PC-9 (cell line): ENCODE data around the gene FLT4. TPM values are rescaled to one million over a fixed set of nuclear protein-coding genes. Genes with fewer than 3 reads are reported as not detected.

Experiments used
- BruUV-seq: library from RNA; stranded (reverse); fragments of 400-500 nt; replicated peaks from 2 replicates; lab custom pipeline; 2021; lab: Mats Ljungman, UMichigan
- CTCF ChIA-PET: fragments of 300-600 bp; sonication (Branson Sonifier 250); formaldehyde crosslinking; loops from one replicate; lab custom pipeline; 2022; ENCODE audit warnings: antibody characterized with exemption; lab: Charles Lee
- POLR2A ChIA-PET: fragments of 300-600 bp; sonication (Branson Sonifier 250); formaldehyde crosslinking; loops from one replicate; lab custom pipeline; 2022; ENCODE audit warnings: antibody characterized with exemption; ENCODE audit not compliant: unreplicated experiment; lab: Charles Lee
- DNase-seq, 2 experiments: peaks; one replicate each; pipeline versions ENCODE4 v3.0.0 to v3.0.0-alpha.2; 2015 to 2022; ENCODE audit warnings: mixed read lengths in 1 of 2
- H2AFZ ChIP-seq: fragments of 200-600 bp; sonication (generic); 2 replicates; pipeline ENCODE4 v1.8.1; 2017; ENCODE audit warnings: antibody characterized with exemption
- H3F3A ChIP-seq: fragments of 200-600 bp; sonication (generic); 2 replicates; pipeline ENCODE4 v1.8.1; 2017; ENCODE audit warnings: antibody characterized with exemption, mild to moderate bottlenecking, low read depth; ENCODE audit not compliant: insufficient read depth
- H3K27ac ChIP-seq: fragments of 200-600 bp; sonication (generic); 2 replicates; pipeline ENCODE4 v1.6.1; 2016; ENCODE audit warnings: mixed run types
- H3K27me3 ChIP-seq: fragments of 200-600 bp; sonication (generic); 2 replicates; pipeline ENCODE4 v1.6.1; 2016; ENCODE audit warnings: low read depth, mixed run types; ENCODE audit not compliant: insufficient read depth
- H3K36me3 ChIP-seq: fragments of 200-600 bp; sonication (generic); 2 replicates; pipeline ENCODE4 v1.6.1; 2016; ENCODE audit warnings: low read depth, mixed run types
- H3K4me1 ChIP-seq: fragments of 200-600 bp; sonication (generic); replicated peaks from 2 replicates; pipeline ENCODE4 v1.6.1; 2016; ENCODE audit warnings: mixed run types; ENCODE audit not compliant: insufficient read depth
- H3K4me2 ChIP-seq: fragments of 200-600 bp; sonication (generic); 2 replicates; pipeline ENCODE4 v1.6.1; 2017; ENCODE audit warnings: mixed run types
- H3K4me3 ChIP-seq: fragments of 200-600 bp; sonication (generic); 2 replicates; pipeline ENCODE4 v1.6.1; 2016; ENCODE audit warnings: mixed run types
- H3K79me2 ChIP-seq: fragments of 200-600 bp; sonication (generic); 2 replicates; pipeline ENCODE4 v1.6.1; 2017; ENCODE audit warnings: low read depth, mixed run types
- H3K9me2 ChIP-seq: fragments of 200-600 bp; sonication (generic); 2 replicates; pipeline ENCODE4 v1.8.1; 2017; ENCODE audit warnings: mild to moderate bottlenecking; ENCODE audit not compliant: insufficient read depth
- H3K9me3 ChIP-seq: fragments of 200-600 bp; sonication (generic); 2 replicates; pipeline ENCODE4 v1.8.1; 2016; ENCODE audit warnings: low read depth; ENCODE audit not compliant: insufficient read depth
- H4K20me1 ChIP-seq: fragments of 200-600 bp; sonication (generic); 2 replicates; pipeline ENCODE4 v1.8.1; 2017; ENCODE audit not compliant: insufficient read depth
- CTCF ChIP-seq: fragments of 200-600 bp; sonication (generic); conservative IDR thresholded peaks from 2 replicates; pipeline ENCODE4 v1.6.1; 2017; ENCODE audit warnings: mixed run types, antibody characterized with exemption, mild to moderate bottlenecking, moderate library complexity
- EZH2 ChIP-seq: fragments of 200-600 bp; sonication (generic); IDR thresholded peaks from 2 replicates; pipeline ENCODE4 v1.8.0; 2017; ENCODE audit warnings: antibody characterized with exemption, low read depth
- intact Hi-C: fragments of 100-400 bp; cut with micrococcal nuclease; formaldehyde crosslinking; loops from one replicate; pipeline ENCODE4 v1.10.0; 2022; ENCODE audit not compliant: unreplicated experiment
- total RNA-seq: library from RNA; stranded (reverse); gene quantifications from 2 replicates; pipeline ENCODE4 v1.2.3, GENCODE V29; 2021

FLT4 gene
- total RNA-seq, 1 experiment from 2014 or later: not detected

DNA sequence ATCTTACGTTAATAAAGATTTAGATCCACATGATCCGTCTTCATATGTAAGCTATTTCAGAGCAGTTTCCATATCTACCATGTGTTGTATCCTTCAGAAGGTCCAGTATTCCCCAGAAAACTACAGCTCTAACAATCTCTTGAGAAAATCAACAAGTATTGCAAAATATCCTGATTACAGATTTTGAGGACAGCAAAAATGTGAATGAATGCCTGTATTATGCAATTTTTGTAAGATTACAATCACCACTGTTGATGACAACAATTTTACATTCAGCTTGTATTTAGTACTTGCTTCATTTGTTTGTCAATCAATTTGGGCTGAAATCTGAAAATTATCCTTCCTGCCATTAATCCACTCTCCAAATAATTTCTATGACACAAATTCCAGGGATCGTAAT, 43.0 kb upstream of the FLT4 start:
- TF ChIP-seq CTCF (no peak), EZH2 (no peak)
- Histone ChIP-seq H4K20me1 (no peaks in the 10 kb centered on the region), H3F3A (no peaks in the 10 kb centered on the region), H2AFZ (no peak overlapping the region), H3K27ac (no peak overlapping the region), H3K4me1 (no peaks in the 10 kb centered on the region), H3K9me2 (no peaks in the 10 kb centered on the region), H3K27me3 (peaks cover 95% of the 10 kb centered on the region), H3K4me2 (no peak overlapping the region), H3K9me3 (no peaks in the 10 kb centered on the region), H3K36me3 (no peaks in the 10 kb centered on the region), H3K79me2 (no peaks in the 10 kb centered on the region), H3K4me3 (no peak overlapping the region)
- no TSS peak for BruUV-seq
- intact Hi-C loops: no loop called here
- ChIA-PET POLR2A (no interaction called here), CTCF (no interaction called here)
- DNase-seq: no peak

- H3K4me3 ChIP-seq: no peak overlapping the region
- H3K4me2 ChIP-seq: no peak overlapping the region
- DNase-seq: no peak
- no peaks in the 10 kb centered on the region for H3K36me3 ChIP-seq
- H3K9me2 ChIP-seq: no peaks in the 10 kb centered on the region
- H3K9me3 ChIP-seq: no peaks in the 10 kb centered on the region
- H3K27ac ChIP-seq: no peak overlapping the region
- H2AFZ ChIP-seq: no peak overlapping the region
- no TSS peak for BruUV-seq
- peaks cover 98% of the 10 kb centered on the region for H3K27me3 ChIP-seq
- intact Hi-C loops: no loop called here
- ChIA-PET CTCF (no interaction called here), POLR2A (no interaction called here)
- H3K4me1 ChIP-seq: no peaks in the 10 kb centered on the region
- TF ChIP-seq EZH2: no peak
- TF ChIP-seq CTCF: no peak
- H4K20me1 ChIP-seq: no peaks in the 10 kb centered on the region
- no peaks in the 10 kb centered on the region for H3K79me2 ChIP-seq
- H3F3A ChIP-seq: no peaks in the 10 kb centered on the region
Measured at GRCh38 chr5:180691046-180691445, 41.6 kb upstream of the FLT4 start.

GRCh38 chr5:180690562-180690961, 41.2 kb upstream of the FLT4 start:
- POLR2A ChIA-PET: no interaction called here
- Histone ChIP-seq H2AFZ (no peak overlapping the region), H3K27me3 (peaks cover 98% of the 10 kb centered on the region), H3K4me1 (no peaks in the 10 kb centered on the region), H3K9me2 (no peaks in the 10 kb centered on the region), H3K36me3 (no peaks in the 10 kb centered on the region), H3K4me3 (no peak overlapping the region), H3K27ac (no peak overlapping the region), H3F3A (no peaks in the 10 kb centered on the region), H3K79me2 (no peaks in the 10 kb centered on the region), H3K9me3 (no peaks in the 10 kb centered on the region), H3K4me2 (no peak overlapping the region), H4K20me1 (no peaks in the 10 kb centered on the region)
- CTCF ChIA-PET: no interaction called here
- intact Hi-C loops: no loop called here
- DNase-seq: no peak
- no peak for TF ChIP-seq EZH2
- TF ChIP-seq CTCF: no peak
- BruUV-seq: no TSS peak
